H1 (cell line): ENCODE measurements around the gene HSPB1. TPM values are rescaled to one million over a fixed set of nuclear protein-coding genes. Genes with fewer than 3 reads are reported as not detected.

Experiments
- HDAC6 ChIP-seq: IDR thresholded peaks from one replicate; pipeline ENCODE4 v1.7.1; 2012; ENCODE audit warnings: low read depth, mild to moderate bottlenecking, inconsistent platforms, low read length, moderate library complexity
- RAD21 ChIP-seq, 2 experiments: IDR thresholded peaks in 1 of 2; conservative IDR thresholded peaks in 1 of 2; 2 replicates each; pipeline ENCODE4 v1.6.1; 2011; ENCODE audit warnings: low read depth in 2 of 2, low read length in 2 of 2, improper control_type of control experiment in 1 of 2, inconsistent platforms in 1 of 2, mild to moderate bottlenecking in 1 of 2, moderate library complexity in 1 of 2
- SP2 ChIP-seq: IDR thresholded peaks from 2 replicates; pipeline ENCODE4 v1.6.1; 2012; ENCODE audit warnings: mild to moderate bottlenecking, low read length, inconsistent platforms
- SP4 ChIP-seq: IDR thresholded peaks from 2 replicates; pipeline ENCODE4 v1.6.1; 2012; ENCODE audit warnings: low read length, inconsistent platforms
- SUZ12 ChIP-seq: fragments of 200-600 bp; sonication (generic); IDR thresholded peaks from 2 replicates; pipeline ENCODE4 v1.6.1; 2012; ENCODE audit warnings: mild to moderate bottlenecking, inconsistent platforms, low read length, moderate library complexity, mixed read lengths
- TEAD4 ChIP-seq: IDR thresholded peaks from 2 replicates; pipeline ENCODE4 v1.6.1; 2012; ENCODE audit warnings: low read depth, low read length, inconsistent platforms, mixed read lengths
- polyA plus RNA-seq, 7 experiments: library from polyadenylated mRNA; depleted of rRNA in 3 of 7; stranded (reverse) in 5 of 7; unstranded in 2 of 7; fragments of >200 nt in 5 of 7; fragments of 200-250 nt in 2 of 7; gene quantifications; 1 replicate in 5 of 7; 2 replicates in 1 of 7; 4 replicates in 1 of 7; pipeline versions ENCODE4 v1.2.1 to v1.2.3, GENCODE V29; 2011 to 2013; ENCODE audit warnings: missing spikeins in 2 of 7, mixed read lengths in 2 of 7
- total RNA-seq: library from RNA; stranded (reverse); fragmentation: NEBNext Ultra II Directional; extraction: Animal tissue kit (Norgen Biotek cat#: 25700); gene quantifications from 2 replicates; pipeline ENCODE4 v1.2.1, GENCODE V29; 2021

The HSPB1 gene
- total and polyA plus RNA-seq, 2 of the 8 experiments (the other 6 are each of a cell fraction or from before 2014, with no cell fraction given), result 165 to 254 TPM

- TF ChIP-seq SUZ12 (no peak), RAD21 (IDR thresholded peaks at IDR 0.05 in 1 of 2, conservative IDR thresholded peaks at IDR 0.05 in 1 of 2; ENCODE audit: low read depth in 2 of 2, low read length in 2 of 2) (no peak), TEAD4 (0 out of 2 replicates have a peak, but pooled peaks have one; percentile 34), HDAC6 (no peak), SP4 (no peak), SP2 (no peak)
Measured at GRCh38 chr7:76318488-76319353, 16.2 kb downstream of the HSPB1 start (continued).
